Inflammatory macrophage treated with lipopolysaccharide for 1 hour (primary cell): ENCODE results near the gene MOK.

Experiments
- DNase-seq, 2 donors: peaks; one replicate each; pipeline ENCODE4 v3.0.0-alpha.2; 2020 to 2022

The MOK gene

DNA sequence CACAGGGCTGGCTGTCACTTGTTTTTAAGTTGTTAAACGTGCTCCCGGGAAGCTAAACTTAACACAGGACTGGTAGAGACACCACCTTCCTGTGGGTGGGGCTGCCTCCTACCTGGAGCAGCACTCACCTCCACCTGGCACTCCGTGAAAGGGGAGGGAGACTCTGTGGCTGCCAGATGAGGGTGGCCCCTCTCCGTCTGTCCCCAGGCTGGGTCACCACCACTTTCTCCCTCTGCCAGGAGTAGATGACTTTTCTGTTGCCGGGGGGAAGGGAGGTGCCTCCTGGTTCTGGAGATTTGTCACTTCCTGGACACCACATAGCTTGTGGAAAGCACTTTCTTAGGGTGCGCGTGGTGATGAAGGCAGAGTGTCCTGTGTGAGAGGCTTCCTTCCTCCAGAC lies 83.9 kb downstream of the MOK start:
- DNase-seq: no peak

DNA sequence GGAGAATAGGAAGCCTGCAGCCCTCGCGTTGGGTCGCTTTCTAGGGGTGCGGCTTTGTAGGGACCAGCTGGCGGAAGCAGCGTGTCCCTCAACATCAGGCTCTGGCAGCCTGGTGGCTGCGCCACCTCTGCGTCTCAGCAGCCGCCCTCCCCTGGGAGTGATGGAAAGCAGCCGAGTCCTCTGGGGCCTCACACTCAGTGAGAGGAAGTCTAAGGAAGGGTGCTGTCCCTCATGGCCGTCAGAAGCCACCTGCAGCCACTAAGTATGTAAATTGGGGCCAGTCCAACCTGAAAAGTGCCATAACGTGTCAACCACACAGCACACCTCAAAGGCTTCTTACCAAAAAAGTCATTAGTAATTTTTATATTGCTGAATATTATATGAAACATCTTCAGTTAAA lies 84.9 kb downstream of the MOK start:
- no peak for DNase-seq

DNA sequence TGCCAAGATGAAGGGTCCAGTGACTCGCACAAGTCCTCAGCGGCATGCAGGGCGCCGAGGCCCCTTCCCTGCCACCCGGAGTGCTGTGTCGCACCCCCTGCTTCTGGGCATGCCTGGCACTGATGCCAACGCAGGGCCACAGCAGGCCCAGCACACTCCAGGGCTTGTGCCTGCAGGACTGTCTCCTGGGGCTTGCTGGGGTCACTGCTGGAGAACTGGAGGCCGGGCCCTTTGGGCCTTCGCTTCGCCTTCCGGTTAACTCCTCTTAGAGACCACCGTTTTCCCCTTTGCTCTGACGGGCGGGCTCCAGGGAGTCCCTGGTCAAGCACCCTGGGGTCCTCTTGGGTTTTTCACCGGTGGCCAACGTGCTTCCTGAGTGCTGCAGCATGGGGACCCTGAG lies 85.6 kb downstream of the MOK start:
- DNase-seq: no peak

DNA sequence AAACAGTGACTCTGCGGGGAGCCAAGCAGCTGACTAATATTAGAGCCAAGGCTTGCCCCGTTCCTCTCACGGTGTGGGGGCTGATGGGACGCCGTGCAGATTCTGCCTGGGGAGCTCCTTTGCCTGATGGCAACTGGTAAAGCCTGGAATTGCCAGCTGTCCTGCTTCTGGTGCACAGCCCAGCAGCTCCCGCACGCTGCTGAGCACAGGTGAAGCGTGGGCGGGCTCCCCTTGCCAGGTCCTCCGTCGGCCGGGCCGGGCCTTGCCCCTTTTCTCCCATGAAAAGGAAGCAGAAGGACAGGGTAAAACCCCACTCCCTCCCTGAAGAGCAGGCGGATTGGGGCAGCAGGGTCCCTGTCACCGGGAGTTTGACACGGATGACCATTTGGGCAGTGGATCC lies 86.3 kb downstream of the MOK start:
- no peak for DNase-seq

DNA sequence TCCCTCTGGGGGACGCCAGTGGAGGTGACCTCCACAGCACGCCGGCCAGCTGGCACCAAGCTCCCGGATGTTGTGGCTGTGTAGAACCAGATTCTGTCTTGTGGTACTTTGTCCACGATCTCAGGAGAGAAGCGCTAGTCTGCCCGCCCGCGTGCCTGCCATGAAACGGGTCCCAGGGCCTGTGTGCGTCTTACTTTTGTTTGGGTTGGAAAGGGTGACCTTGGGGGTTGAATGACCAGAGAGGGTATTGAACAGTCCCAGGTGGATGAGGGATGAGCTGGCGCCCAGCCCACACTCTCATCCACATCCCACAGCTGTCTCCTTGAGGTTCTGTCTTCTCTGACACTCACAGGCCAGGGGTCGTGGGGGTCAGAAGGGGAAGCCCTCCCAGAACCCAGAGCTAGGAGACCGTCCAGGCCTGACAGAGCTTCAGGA lies 87.0 kb downstream of the MOK start:
- DNase-seq: no peak

DNA sequence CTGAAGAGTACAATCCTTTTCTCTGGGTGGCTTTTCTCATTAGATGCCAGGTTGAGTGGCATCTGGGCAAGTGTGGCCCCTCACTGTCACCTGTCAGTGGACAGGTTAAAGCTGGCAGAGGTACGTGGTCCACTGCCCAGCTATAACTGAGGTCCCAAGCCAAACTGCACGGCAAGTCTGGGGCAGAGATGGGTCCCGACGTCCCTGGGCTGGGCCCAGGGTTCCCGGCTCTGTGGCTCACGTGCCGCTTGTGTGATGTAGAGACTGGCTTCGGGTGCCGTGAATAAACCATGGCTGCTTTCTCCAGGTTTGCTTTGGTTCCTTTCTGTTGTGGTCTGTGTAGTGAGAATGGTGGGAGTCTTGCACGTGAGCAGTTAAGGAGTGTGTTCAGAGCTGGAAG lies 87.6 kb downstream of the MOK start:
- DNase-seq: no peak

DNA sequence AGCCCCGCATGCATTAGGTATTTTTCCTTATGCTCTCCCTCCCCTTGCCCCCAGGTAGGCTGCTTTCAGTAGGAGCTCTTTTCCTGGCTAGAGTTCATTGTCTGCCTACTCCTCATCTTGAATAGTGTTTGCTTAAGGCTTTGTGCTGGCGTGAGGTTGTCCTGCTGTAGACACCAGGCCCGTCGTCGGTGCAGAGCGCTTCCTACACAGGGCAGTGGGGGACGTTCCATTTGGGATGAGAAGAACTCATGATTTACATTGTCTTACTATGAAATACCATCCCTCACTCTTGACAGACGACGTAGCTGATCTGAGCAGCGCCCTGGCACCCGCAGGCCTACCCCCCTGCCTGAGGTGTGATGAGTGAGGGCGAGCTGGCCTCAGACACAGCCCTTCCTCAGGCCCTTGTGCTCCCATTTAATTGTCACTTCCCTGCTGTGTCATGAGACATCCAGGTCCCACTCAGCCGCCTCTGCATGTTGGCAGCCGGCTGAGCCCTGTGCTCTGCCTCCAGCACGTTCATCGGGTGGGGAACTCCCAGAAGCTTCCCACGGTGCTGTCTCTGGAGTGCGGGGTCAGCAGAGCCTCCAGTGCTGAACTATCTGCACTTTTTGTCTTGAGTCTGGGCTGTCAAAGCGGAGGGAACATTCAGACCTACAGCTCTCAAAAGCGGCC lies 89.3 kb downstream of the MOK start:
- DNase-seq: peak; percentile 38 to 86

DNA sequence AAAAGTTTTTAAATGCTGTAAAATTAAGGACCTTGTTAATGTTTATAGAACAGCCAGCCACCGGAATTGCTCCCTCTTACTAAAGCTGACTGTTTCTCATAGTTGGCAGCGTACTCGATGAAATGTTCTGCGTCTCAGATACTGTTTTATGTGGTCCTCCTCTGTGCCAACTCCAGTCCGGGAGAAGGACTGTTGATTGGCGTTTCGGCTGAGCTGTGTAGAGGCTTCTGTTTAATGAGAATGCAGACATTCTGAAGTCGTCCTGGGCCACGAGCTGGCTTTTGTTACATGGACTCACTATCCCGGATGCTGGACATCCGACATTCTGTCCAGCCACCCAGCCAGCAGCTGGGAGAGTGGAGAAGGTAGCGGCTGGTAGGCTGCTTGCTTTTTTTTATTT lies 89.9 kb downstream of the MOK start:
- DNase-seq: no peak

DNA sequence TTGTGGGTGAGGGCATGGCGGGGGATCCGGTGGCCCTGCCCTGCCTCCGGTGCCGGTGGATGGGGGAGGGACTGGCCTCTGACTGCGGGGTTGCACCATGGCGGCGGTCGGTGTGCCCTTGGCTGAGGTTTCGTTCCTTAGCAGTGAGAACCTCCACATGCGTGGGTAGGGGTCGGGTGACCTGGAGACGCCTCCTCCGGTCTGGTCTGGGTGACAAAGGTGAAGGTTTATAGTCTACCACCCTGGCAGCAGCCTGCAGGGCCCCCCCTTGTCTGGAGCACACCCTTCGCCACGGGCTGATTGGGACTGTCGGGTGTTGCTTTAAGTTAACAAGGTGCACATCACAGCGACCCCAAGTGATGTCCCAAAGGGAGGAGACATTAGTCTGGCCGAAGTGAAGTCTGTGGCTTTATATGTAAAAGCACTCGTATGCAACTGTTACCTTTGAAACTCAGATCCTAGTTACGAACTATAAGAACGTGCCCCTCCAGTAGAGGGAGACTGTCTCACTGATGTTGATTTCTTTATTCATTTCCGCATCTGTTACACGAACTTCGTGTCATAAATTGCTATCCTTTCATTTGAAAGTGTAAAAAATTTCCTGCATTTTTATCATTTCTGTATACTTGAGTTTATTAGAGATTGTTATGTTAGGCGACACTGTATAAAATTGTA lies 90.8 kb downstream of the MOK start:
- DNase-seq: no peak

DNA sequence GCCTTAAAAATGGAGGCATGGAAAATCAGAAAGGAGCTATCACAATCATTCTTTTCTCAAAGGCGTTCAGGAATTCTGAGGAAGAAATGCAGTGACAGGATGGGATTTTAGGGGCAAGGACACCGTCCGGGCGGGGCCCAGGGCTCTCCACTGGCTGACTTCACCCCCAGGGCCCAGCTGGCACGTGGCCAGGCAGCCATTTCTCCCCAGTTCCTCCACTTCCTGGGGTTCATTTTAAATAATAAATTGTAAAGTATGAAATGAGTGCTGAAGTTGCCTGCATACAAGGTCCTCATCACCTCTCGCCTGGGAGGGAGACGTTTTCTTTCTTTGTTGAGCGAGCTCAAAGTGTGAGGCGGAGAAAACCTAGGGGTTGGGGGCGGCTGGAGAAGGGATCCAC lies 91.5 kb downstream of the MOK start:
- DNase-seq: no peak

DNA sequence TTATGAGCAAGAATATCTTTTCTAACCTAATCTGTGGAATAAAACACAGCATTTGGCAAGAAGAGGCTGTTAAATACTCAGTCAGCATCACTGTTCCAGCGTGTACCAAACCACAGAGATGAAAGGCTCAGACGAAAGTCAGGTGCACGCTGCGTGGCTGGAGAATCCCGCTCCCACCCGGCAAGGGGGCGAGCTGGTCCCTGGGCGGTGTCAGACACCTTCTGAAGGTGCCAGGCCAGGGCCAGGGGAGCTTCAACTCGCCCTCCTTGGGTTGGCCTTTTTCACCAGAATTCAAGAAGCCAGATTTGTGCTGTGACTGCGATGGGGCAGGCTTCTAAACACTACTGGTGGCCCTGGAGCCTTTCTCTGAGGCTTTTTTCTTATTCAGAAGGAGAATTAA lies 92.1 kb downstream of the MOK start:
- no peak for DNase-seq

DNA sequence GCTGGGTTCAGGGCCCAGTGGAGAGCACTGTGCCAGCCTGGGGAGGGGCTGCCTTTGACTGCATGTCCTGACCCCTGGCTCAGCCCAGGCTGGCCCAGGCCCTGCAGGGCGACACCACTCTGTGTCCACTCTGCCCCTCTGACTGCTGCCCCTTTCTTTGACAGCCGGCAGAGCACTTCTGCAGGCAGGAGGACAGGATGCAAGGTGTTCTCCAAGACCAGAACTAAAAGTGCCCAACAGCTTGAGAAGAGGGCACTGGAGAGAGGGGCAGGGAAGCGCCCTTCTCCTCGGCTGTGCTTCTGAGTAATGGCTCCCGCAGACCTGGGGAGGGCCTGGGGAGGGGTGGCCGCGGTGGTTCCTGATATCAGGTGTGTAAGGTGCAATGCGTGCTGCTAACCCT lies 92.6 kb downstream of the MOK start:
- no peak for DNase-seq

DNA sequence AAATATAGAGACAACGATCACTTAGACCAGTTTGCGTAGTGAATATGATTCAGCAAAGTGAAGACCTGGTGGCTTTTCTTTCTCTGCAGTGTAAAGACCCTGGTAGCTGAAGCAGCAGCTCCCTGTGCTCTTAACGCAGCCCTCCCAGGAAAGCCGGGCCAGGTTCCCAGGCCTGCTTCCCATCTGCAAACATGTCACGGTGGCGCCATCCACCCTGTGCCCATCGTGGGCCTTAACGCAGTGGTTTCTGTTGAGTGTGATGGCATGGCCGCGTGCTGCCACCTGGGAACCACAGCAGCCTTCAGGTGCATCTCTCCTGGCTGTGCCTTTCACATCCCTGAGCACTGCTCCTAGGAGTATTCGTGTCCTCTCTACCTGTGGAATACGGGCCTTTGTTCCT lies 93.7 kb downstream of the MOK start:
- no peak for DNase-seq

DNA sequence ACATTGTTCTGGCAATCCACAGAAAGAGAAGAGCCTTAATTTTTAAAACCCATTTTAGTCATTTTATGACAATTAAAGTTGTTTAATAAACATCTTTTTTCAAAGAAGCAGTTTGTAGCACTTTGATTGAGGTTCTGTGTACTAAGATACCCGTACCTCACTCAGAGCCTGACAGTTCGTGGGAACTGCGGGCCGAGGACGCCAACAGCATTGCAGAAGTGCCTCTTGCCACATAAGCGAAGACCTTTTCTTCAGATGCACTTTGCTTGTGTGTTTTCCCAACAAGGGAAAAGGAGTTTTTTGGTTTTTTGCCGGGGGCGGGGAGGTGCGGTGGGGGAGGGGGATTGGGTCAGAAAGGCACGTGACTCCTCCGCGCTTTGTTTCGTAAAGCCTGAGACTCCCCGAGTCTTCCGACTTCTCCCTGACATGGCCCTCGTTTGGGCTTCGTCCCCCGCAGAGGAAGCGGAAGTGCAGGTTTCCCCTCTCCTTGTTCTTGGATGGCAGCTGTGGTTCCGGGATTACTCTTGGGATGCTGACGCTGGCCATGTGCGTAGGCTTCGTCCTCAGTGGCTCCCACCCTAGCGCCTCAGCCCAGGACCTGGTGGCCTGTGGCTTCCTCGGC lies 94.4 kb downstream of the MOK start:
- peak; percentile 4 to 5 for DNase-seq

DNA sequence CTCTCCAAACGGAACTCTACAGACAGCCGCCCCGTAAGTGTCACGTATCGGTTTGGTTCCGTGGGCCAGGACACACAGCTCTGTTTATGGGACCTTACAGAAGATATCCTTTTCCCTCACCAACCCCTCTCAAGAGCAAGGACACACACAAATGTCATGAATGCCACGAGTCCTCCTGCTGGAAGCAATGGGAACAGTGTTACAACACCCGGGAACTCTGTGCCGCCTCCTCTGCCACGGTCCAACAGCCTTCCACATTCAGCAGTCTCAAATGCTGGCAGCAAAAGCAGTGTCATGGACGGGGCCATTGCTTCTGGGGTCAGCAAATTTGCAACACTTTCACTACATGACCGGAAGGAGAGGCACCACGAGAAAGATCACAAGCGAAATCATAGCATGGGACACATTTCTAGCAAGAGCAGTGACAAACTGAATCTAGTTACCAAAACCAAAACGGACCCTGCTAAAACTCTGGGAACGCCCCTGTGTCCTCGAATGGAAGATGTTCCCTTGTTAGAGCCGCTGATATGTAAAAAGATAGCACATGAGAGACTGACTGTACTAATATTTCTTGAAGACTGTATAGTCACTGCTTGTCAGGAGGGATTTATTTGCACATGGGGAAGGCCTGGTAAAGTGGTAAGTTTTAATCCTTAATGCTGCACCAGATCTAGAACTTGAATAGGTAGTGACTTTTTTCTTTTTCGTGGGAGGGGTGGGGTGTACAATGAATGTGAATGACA lies 95.6 kb downstream of the MOK start:
- DNase-seq: no peak

DNA sequence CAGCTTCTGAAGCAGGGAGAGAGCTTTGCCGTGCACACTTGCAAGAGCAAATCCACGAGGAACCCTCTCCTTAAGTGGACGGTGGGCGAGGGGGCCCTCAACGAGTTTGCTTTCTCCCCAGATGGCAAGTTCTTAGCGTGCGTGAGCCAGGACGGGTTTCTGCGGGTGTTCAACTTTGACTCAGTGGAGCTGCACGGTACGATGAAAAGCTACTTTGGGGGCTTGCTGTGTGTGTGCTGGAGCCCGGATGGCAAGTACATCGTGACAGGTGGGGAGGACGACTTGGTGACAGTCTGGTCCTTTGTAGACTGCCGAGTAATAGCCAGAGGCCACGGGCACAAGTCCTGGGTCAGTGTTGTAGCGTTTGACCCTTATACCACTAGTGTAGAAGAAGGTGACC lies 96.2 kb downstream of the MOK start:
- no peak for DNase-seq

DNA sequence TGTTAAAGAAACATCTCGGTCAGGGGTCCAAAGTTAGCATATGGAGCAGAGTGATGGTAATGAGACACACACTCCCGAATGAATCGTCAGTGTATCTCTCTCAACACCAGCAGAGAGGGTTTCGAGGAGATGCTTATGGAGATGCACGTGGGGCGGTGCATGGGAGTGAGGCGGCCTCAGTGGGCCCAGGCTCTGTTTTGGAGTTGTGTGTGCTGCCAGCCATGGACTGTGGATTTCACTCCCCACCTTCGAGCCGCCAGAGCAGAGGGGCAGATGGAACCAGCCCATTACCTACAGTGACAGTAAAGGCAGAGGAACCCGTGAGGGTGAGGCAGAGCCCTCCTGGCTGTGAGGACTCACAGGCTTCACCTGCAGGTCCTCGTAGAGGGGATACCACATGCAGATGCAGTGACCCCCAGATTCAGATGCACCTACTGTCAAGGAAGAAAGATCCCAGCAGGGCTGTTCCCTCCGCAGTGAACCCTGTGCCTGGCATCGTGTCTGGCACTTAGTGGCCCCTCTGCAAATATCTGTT lies 97.1 kb downstream of the MOK start:
- DNase-seq: no peak

DNA sequence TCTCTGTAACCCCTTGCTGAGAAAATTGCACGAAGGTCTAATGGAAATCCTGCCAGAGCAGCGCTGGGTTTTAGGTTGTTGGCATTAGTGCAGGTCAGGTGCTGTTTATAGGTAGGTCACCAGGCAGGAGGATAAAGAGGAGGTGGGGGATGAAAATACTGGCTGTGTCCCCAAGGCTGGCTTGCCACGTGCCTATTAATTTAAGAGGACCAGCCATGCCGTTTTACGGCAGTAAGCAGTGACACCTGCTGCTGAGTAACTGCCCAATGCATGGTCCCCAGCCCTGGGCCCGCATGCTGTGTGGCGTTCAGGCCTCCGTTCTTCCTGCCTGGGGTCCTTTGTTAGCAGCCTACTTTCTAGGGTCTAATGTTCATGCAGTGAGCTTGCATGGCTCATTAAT lies 98.0 kb downstream of the MOK start:
- DNase-seq: no peak

DNA sequence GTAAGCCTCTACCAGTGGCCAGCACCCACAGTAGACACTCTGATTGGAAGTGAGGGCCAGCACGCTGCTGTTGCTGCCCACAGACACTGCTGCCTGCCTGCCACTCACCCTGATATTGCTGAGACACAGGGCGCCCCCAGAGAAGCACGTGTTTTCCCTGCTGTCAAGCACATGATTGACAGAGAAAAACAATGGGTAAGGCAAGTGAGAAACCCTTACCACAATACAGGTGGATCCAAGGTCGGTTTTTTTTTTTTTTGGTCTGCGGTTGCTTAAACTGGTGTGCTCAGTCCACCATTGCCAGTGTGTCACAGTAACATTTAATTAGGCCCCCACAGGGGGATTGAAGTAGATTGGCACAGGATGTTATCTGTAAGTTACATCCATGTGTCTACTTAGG lies 99.4 kb downstream of the MOK start:
- DNase-seq: no peak

DNA sequence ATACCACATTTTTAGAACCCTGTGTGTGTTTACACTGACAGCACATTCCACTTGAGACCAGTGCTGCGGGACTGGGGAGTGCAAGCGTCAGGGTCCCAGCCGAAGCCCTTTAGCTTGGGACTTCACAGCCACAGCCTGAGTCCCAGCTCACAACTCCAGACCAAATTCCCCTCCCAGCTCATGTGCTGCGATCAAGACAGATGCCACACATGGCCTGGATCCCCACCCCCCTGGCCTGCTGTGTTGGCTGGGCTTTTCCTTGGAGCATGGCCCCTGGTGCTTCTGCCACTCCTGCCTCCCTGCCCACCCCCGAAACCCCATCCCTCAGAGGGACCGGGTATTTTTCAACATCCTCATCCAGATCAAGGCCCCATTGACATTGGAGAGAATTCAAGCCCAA lies 101.6 kb downstream of the MOK start:
- DNase-seq: no peak

DNA sequence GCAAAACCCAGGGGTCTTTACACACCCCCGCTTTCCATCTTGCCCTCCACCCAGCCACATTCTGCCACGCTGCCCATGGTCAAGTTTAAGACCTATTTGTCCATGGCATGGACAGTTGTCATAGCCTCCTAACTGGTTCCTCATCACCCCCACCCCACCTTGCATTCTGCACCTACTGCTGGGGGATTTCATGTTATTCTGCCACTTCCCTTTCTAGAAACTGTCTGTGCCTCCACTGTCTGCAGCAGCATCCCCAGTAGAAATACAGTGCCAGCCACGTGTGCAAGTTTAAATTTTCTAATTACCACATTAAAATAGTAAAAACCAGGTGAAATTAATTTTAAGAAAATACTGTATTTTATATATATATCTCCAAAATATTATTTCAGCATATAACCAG lies 102.0 kb downstream of the MOK start:
- DNase-seq: no peak

DNA sequence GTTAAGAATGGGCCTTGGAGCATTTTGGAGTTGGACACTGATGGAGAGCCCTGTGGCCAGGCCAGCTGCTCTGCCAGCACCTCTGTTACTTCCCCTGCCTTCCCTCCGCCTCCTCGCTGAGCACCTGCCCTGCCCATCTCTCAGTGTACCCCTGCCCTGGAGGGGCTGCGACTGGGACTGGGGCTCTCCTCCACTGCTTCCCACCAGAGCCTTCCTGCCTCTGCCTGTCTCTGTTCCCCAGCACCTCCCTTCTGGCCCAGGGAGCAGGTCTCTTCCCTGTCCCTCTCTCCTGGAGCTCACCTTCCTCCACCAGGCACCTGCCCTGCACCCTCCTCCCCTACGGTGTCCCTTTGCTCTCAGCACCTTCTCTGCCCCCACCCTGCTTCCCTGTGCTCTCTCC lies 103.2 kb downstream of the MOK start:
- no peak for DNase-seq

DNA sequence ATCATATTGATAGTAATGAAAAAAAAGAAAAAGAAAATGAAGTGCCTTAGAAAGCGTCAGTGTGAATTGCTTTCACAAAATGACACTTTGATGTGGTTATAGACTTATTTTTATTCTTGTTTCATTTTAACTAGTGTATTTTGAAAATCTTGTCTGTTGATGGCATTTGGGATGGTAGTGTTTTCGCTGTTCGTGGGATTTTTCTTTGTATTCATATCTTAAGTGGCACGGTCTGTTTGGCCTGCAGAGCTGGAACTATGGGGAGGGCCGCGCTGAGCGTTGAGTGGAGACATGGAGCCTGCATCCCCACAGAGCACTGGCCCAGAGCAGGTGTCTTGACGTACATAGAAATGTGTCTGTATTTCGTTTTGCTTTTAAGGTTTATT lies 103.6 kb downstream of the MOK start:
- DNase-seq: no peak
